Activated CD8-positive, alpha-beta T cell treated with anti-CD3 and anti-CD28 coated beads for 36 hours (primary cell): Measurements from ENCODE around the gene ELP4. TPM values are rescaled to one million over a fixed set of nuclear protein-coding genes. Genes with fewer than 3 reads are reported as not detected.
A peak's percentile ranks its signal among the peaks of the same experiment; 100 is the strongest.

Experiments used
- ATAC-seq: fragments of 200-7000 bp; cut with Tn5 transposase; one replicate; pipeline ENCODE4 v1.10.0; 2021; ENCODE audit warnings: mild to moderate bottlenecking, moderate library complexity
- CTCF ChIA-PET: fragments of 350-600 bp; sonication (Branson Sonifier 250); formaldehyde crosslinking; loops from one replicate; lab custom pipeline; 2021; ENCODE audit warnings: antibody characterized with exemption; lab: Charles Lee
- POLR2A ChIA-PET: fragments of 350-600 bp; sonication (Branson Sonifier 250); formaldehyde crosslinking; loops from one replicate; lab custom pipeline; 2021; ENCODE audit warnings: antibody characterized with exemption; lab: Charles Lee
- DNase-seq: peaks from one replicate; pipeline ENCODE4 v3.0.0-alpha.2; 2020
- H3K27ac Mint-ChIP-seq: one replicate; pipeline ENCODE4 v1.8.0; 2021; ENCODE audit warnings: mild to moderate bottlenecking, mixed read lengths
- H3K27me3 Mint-ChIP-seq: one replicate; pipeline ENCODE4 v1.8.0; 2021; ENCODE audit warnings: mixed read lengths
- H3K36me3 Mint-ChIP-seq: one replicate; pipeline ENCODE4 v1.8.0; 2021; ENCODE audit warnings: low read depth, mixed read lengths
- H3K4me1 Mint-ChIP-seq: one replicate; pipeline ENCODE4 v1.8.0; 2021; ENCODE audit warnings: low read depth, mixed read lengths
- H3K4me3 Mint-ChIP-seq: one replicate; pipeline ENCODE4 v1.8.0; 2021; ENCODE audit warnings: mild to moderate bottlenecking, moderate library complexity, mixed read lengths
- H3K9me3 Mint-ChIP-seq: one replicate; pipeline ENCODE4 v1.8.0; 2021; ENCODE audit warnings: mixed read lengths
- intact Hi-C: fragments of 100-400 bp; cut with micrococcal nuclease; formaldehyde crosslinking; loops from one replicate; pipeline ENCODE4 v1.10.0; 2022
- total RNA-seq, 2 experiments: library from RNA; stranded (reverse); gene quantifications; one replicate each; pipeline ENCODE4 v1.2.3, GENCODE V29; 2021
- TF ChIP-seq, protein P1 (sequence below): fragments of 200-600 bp; IDR thresholded peaks from one replicate; pipeline ENCODE4 v1.8.0; 2022; ENCODE audit warnings: antibody characterized with exemption, mild to moderate bottlenecking

Gene ELP4
- total RNA-seq, 2 experiments from 2014 or later: 21.1 to 21.6 TPM

DNA sequence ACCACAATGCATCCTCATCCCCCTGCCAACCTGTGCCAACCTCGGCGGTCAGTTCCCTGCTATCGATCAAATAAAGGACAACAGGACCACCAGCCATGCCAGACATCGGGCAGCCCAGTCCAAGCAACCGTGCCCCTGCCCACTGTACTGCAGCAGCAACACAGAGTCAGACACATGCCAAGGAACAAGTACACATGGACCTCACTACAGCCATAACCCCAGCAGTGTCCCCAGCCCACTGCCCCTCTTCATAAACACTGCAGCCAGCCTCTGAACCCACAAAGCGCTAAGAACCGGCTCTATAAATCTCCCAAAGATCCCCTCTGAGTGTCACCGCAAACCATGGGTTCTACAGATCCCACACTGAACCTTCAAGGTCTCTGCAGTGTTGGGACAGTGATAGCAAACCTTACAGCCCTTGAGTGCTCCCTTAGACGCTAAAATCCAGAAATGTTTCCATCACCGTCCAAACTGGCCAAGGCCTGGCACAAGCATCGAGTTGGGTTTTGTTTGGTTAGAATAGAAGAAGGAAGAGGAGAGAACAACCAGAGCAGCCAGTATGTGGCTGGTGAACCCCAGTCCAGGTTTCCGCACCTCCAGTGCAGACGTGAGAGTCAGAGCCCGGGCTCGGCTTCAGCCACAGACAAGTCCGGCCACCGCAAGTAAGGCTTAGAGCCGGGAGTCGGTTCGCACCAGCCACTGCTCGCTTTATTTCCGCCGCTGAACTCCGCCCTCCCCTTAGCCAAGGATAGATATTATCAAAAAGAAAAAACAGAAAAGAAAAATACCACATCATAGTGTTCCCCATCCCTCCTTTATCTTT lies 293.6 kb downstream of the ELP4 start:
- DNase-seq (no peak), ATAC-seq (no peak)
- H3K4me3 Mint-ChIP-seq: no peak overlapping the region
- CTCF ChIA-PET: no interaction called here
- peaks cover 10% of the 10 kb centered on the region for H3K36me3 Mint-ChIP-seq
- H3K27me3 Mint-ChIP-seq: peaks cover 86% of the 10 kb centered on the region
- intact Hi-C loops: no loop called here
- H3K27ac Mint-ChIP-seq: no peak overlapping the region
- TF ChIP-seq, protein P1, sequence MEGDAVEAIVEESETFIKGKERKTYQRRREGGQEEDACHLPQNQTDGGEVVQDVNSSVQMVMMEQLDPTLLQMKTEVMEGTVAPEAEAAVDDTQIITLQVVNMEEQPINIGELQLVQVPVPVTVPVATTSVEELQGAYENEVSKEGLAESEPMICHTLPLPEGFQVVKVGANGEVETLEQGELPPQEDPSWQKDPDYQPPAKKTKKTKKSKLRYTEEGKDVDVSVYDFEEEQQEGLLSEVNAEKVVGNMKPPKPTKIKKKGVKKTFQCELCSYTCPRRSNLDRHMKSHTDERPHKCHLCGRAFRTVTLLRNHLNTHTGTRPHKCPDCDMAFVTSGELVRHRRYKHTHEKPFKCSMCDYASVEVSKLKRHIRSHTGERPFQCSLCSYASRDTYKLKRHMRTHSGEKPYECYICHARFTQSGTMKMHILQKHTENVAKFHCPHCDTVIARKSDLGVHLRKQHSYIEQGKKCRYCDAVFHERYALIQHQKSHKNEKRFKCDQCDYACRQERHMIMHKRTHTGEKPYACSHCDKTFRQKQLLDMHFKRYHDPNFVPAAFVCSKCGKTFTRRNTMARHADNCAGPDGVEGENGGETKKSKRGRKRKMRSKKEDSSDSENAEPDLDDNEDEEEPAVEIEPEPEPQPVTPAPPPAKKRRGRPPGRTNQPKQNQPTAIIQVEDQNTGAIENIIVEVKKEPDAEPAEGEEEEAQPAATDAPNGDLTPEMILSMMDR: no peak
- POLR2A ChIA-PET: interaction anchor here (1.5 to 1.8 kb wide), 2 partner anchors 10 kb away, joined by 4 read pairs; no protein-coding TSS in a partner anchor
- peaks cover 5% of the 10 kb centered on the region for H3K9me3 Mint-ChIP-seq
- H3K4me1 Mint-ChIP-seq: peaks cover 34% of the 10 kb centered on the region

DNA sequence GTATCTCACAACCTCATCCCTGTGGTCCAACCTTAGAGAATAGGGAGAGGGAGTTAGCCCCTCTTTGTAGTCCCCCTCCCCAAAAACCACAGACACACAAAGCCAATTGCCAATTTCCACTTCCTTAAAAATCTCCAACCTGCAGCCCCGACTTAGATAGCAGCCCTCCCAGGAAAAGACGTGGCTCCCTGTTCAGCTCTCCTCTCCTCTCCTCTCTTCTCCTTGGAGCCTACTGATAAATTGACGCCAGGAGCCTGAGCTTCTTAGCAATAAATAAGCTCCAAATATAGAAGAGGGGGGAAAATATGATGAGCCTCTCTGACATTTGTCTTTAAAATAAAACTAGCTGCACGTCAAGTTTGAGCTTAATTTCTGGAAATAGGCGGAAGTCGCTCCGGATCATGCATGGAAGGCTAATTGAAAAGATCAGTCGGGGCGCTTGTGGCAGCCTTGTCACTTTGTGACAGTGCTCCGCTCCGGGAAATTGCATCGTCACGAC lies 294.3 kb downstream of the ELP4 start:
- ATAC-seq (no peak), DNase-seq (no peak)
- Mint-ChIP-seq H3K9me3 (peaks cover 5% of the 10 kb centered on the region), H3K27me3 (peaks cover 88% of the 10 kb centered on the region), H3K36me3 (peaks cover 10% of the 10 kb centered on the region), H3K27ac (no peak overlapping the region), H3K4me3 (peak overlapping the region; percentile 24), H3K4me1 (peaks cover 34% of the 10 kb centered on the region)
- ChIA-PET CTCF (no interaction called here), POLR2A (interaction anchor here (1.5 kb wide), 1 partner anchor 9 kb away, joined by 4 read pairs; no protein-coding TSS in a partner anchor)
- intact Hi-C loops: no loop called here
- TF ChIP-seq, protein P1: no peak

DNA sequence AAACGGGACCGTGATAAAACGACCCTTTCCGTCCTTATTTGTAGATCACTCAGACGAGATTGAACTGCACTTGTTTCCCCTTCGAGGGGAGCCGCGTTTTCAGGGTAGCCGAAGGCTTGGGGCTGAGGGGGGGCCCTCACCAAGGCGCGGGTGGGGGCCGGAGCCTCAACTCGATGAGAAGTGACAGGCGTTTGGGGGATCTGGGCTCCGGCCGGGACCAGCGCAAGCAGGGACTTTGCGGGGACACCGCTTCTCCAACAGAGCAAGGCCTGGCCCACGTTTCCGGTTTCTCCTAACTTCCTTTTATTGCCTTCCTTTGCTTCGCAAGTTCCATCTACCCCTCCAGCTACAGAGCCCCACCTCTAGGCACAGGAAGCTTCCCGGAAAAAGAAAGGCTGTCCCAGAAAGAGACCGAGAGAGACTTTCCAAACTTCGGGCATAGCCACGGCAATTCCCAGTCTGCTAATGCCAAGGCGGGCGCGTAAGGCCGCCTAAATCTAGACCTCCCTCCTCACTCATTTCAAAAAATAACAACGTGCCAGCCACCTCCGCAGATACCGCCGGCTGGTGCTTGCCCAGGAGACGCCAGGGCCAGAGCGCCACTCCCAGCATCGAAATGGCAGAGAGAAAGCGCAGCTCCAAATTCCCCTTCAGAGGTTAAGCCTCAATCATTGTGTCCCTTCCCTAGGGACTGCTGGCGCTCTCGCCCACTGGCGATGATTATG lies 294.9 kb downstream of the ELP4 start:
- CTCF ChIA-PET: no interaction called here

DNA sequence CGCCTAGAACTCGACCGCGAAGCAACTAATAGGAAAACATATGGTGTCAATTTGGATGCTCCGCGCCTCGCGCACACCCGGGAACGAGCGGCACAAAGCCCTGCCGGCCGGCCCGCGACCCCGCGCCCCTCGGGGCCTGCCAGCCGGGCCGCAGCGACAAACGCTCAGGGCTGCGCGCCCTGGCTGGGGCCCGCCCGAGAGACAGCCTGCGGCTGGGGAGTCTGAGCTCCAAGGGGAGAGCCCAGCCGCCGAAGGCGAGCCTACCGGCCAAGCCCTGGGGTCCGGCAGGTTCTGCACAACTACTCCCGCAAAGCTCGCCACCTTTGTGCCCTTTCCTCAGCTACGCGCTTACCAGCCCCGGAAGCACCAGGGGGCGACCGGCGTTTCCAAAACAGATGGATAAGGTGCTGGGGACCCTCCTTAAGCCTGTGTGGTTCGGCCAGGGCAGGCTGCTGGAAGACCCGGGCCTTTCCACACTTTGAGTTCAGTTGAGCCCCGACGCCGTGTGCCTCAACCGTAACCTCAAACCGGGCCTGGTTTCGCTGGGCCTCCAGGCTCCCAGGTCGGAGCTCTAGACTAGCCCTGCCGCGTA lies 295.6 kb downstream of the ELP4 start:
- TF ChIP-seq, protein P1: no peak
- POLR2A ChIA-PET: interaction anchor here (0.7 to 1.5 kb wide), 2 partner anchors 8 to 16 kb away, joined by 4 read pairs; no protein-coding TSS in a partner anchor
- DNase-seq (no peak), ATAC-seq (no peak)
- Mint-ChIP-seq H3K27me3 (peaks cover 88% of the 10 kb centered on the region), H3K9me3 (peaks cover 4% of the 10 kb centered on the region), H3K27ac (no peak overlapping the region), H3K36me3 (peaks cover 8% of the 10 kb centered on the region), H3K4me3 (peak overlapping the region; percentile 24), H3K4me1 (peaks cover 37% of the 10 kb centered on the region)
- intact Hi-C loops: loop anchor here (5.0 kb wide), 1 partner anchor 637 kb away; no protein-coding TSS in a partner anchor
- CTCF ChIA-PET: no interaction called here

More for the DNA sequence above, 294.9 kb downstream of the ELP4 start:
- H3K4me1 Mint-ChIP-seq: peaks cover 38% of the 10 kb centered on the region
- TF ChIP-seq, protein P1: no peak
- intact Hi-C loops: loop anchor here (5.0 kb wide), 1 partner anchor 638 kb away; no protein-coding TSS in a partner anchor
- ATAC-seq (no peak), DNase-seq (no peak)
- peak overlapping the region; percentile 24 for H3K4me3 Mint-ChIP-seq
- H3K27me3 Mint-ChIP-seq: peaks cover 89% of the 10 kb centered on the region
- H3K9me3 Mint-ChIP-seq: peaks cover 5% of the 10 kb centered on the region
- peaks cover 10% of the 10 kb centered on the region for H3K36me3 Mint-ChIP-seq
- POLR2A ChIA-PET: interaction anchor here (1.5 kb wide), 1 partner anchor 8 kb away, joined by 4 read pairs; no protein-coding TSS in a partner anchor
- no peak overlapping the region for H3K27ac Mint-ChIP-seq
